VCaP (cell line): Measurements from ENCODE around the gene MUC21.

ENCODE experiments used
- H3K27ac ChIP-seq: fragments of 450-650 bp; 2 replicates; pipeline ENCODE4 v1.5.1; 2017
- TF ChIP-seq, protein P1 (sequence below): fragments of 450-650 bp; conservative IDR thresholded peaks from 2 replicates; pipeline ENCODE4 v1.5.1; 2017; ENCODE audit warnings: mild to moderate bottlenecking, moderate library complexity

MUC21 gene

GRCh38 chr6:31001281-31001888 lies 17.9 kb downstream of the MUC21 start:
- TF ChIP-seq, protein P1, sequence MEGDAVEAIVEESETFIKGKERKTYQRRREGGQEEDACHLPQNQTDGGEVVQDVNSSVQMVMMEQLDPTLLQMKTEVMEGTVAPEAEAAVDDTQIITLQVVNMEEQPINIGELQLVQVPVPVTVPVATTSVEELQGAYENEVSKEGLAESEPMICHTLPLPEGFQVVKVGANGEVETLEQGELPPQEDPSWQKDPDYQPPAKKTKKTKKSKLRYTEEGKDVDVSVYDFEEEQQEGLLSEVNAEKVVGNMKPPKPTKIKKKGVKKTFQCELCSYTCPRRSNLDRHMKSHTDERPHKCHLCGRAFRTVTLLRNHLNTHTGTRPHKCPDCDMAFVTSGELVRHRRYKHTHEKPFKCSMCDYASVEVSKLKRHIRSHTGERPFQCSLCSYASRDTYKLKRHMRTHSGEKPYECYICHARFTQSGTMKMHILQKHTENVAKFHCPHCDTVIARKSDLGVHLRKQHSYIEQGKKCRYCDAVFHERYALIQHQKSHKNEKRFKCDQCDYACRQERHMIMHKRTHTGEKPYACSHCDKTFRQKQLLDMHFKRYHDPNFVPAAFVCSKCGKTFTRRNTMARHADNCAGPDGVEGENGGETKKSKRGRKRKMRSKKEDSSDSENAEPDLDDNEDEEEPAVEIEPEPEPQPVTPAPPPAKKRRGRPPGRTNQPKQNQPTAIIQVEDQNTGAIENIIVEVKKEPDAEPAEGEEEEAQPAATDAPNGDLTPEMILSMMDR, result no peak
- no peak overlapping the region for H3K27ac ChIP-seq

DNA sequence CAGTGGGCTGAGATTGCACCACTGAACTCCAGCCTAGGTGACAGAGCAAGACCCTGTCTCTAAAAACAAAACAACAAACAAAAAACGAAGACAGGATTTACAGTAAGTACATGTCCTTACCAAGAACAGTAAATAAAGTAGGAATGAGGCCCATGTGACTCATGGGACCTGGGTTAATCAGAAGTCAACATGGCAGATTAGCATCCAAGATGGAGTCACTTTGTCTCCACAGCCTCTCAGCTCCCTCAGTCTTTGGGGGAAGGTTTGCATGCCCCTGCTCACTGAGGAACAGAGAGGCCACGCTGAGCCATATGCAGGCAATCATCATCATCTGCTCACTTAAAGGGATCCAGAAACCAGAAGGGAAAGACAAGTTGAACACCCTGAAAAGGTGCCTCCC lies 19.0 kb downstream of the MUC21 start:
- TF ChIP-seq, protein P1, result no peak
- no peak overlapping the region for H3K27ac ChIP-seq

GRCh38 chr6:31004794-31005193 lies 21.3 kb downstream of the MUC21 start:
- no peak overlapping the region for H3K27ac ChIP-seq
- TF ChIP-seq, protein P1, result no peak

GRCh38 chr6:31005249-31006020 lies 21.9 kb downstream of the MUC21 start:
- no peak overlapping the region for H3K27ac ChIP-seq
- TF ChIP-seq, protein P1, result no peak

- TF ChIP-seq, protein P1, result no peak
- H3K27ac ChIP-seq, result no peak overlapping the region
Observed at GRCh38 chr6:31007694-31008093, 24.2 kb downstream of the MUC21 start.

GRCh38 chr6:31008165-31008564 lies 24.6 kb downstream of the MUC21 start:
- TF ChIP-seq, protein P1, result no peak

GRCh38 chr6:31009731-31010130 lies 26.2 kb downstream of the MUC21 start:
- H3K27ac ChIP-seq, result no peak overlapping the region
- TF ChIP-seq, protein P1, result no peak

More at GRCh38 chr6:31008165-31008564, 24.6 kb downstream of the MUC21 start:
- H3K27ac ChIP-seq, result no peak overlapping the region
